H1 (cell line): ENCODE results near the gene CD68. TPM values are rescaled to one million over a fixed set of nuclear protein-coding genes. Genes with fewer than 3 reads are reported as not detected.

Experiments used
- CTCF ChIA-PET: fragments of 300-600 bp; sonication (Branson Sonifier 250); formaldehyde crosslinking; loops from one replicate; lab custom pipeline; 2021; ENCODE audit not compliant: partially characterized antibody; lab: Charles Lee
- POLR2A ChIA-PET: fragments of 300-600 bp; sonication (Branson Sonifier 250); formaldehyde crosslinking; loops from one replicate; lab custom pipeline; 2021; ENCODE audit warnings: inconsistent platforms; ENCODE audit not compliant: partially characterized antibody; lab: Charles Lee
- DNase-seq, 2 experiments: peaks; one replicate each; pipeline versions ENCODE4 v3.0.0 to v3.0.0-alpha.2; 2010 to 2022; ENCODE audit warnings: low spot score in 2 of 2, low read depth in 1 of 2, mixed read lengths in 1 of 2
- FAIRE-seq: peaks from 2 replicates; lab custom pipeline; 2011; peaks lifted over from hg19 to GRCh38; lab: Jason Lieb, UNC
- H2AFZ ChIP-seq: 2 replicates; pipeline ENCODE4 v1.8.1; 2012; ENCODE audit warnings: low read length, inconsistent platforms
- H2AK5ac ChIP-seq: 2 replicates; pipeline ENCODE4 v1.6.1; 2013; ENCODE audit warnings: low read depth, low read length
- H2BK120ac ChIP-seq: replicated peaks from 2 replicates; pipeline ENCODE3; 2013; ENCODE audit warnings: low read depth, low read length, inconsistent platforms
- H2BK12ac ChIP-seq: 2 replicates; pipeline ENCODE4 v1.6.1; 2013; ENCODE audit warnings: low read depth, low read length
- H2BK15ac ChIP-seq: 2 replicates; pipeline ENCODE4 v1.6.1; 2013; ENCODE audit warnings: low read length
- H2BK20ac ChIP-seq: 2 replicates; pipeline ENCODE4 v1.6.1; 2013; ENCODE audit warnings: low read length
- H2BK5ac ChIP-seq: 2 replicates; pipeline ENCODE4 v1.6.1; 2013; ENCODE audit warnings: low read depth, low read length
- H3K14ac ChIP-seq: 2 replicates; pipeline ENCODE4 v1.6.1; 2013; ENCODE audit warnings: inconsistent platforms; ENCODE audit not compliant: insufficient read length
- H3K18ac ChIP-seq: 2 replicates; pipeline ENCODE4 v1.6.1; 2013; ENCODE audit warnings: low read length; ENCODE audit errors: extremely low read depth
- H3K23ac ChIP-seq: 2 replicates; pipeline ENCODE4 v1.6.1; 2013; ENCODE audit warnings: inconsistent platforms; ENCODE audit not compliant: insufficient read length
- H3K23me2 ChIP-seq: 2 replicates; pipeline ENCODE4 v1.6.1; 2013; ENCODE audit warnings: low read depth, low read length
- H3K27ac ChIP-seq: 2 replicates; pipeline ENCODE4 v1.6.1; 2011; ENCODE audit warnings: low read depth, low read length, inconsistent platforms
- H3K27me3 ChIP-seq, 4 experiments: replicated peaks in 1 of 4; 1 replicate in 1 of 4; 2 replicates in 3 of 4; pipeline versions ENCODE4 v1.6.1 to v1.8.1; 2011 to 2013; ENCODE audit warnings: low read length in 3 of 4, mild to moderate bottlenecking in 3 of 4, inconsistent platforms in 2 of 4, mixed read lengths in 2 of 4, moderate library complexity in 1 of 4; ENCODE audit not compliant: control insufficient read depth in 3 of 4, insufficient read depth in 3 of 4; ENCODE audit errors: extremely low read depth in 1 of 4
- H3K36me3 ChIP-seq, 4 experiments: 2 replicates each; pipeline versions ENCODE4 v1.6.1 to v1.8.1; 2011 to 2013; ENCODE audit warnings: mild to moderate bottlenecking in 4 of 4, low read length in 3 of 4, moderate library complexity in 2 of 4, control low read depth in 1 of 4, inconsistent platforms in 1 of 4; ENCODE audit not compliant: insufficient read depth in 4 of 4, control insufficient read depth in 2 of 4
- H3K4ac ChIP-seq: replicated peaks from 2 replicates; pipeline ENCODE3; 2013; ENCODE audit warnings: low read length, low read depth, mixed read lengths, inconsistent platforms; ENCODE audit not compliant: insufficient read length
- H3K4me1 ChIP-seq, 4 experiments: replicated peaks in 1 of 4; 1 replicate in 1 of 4; 2 replicates in 3 of 4; pipeline versions ENCODE4 v1.6.1 to v1.8.1; 2011 to 2013; ENCODE audit warnings: low read length in 3 of 4, inconsistent platforms in 2 of 4, mixed read lengths in 1 of 4; ENCODE audit not compliant: insufficient read depth in 4 of 4, control insufficient read depth in 3 of 4
- H3K4me2 ChIP-seq, 2 experiments: 2 replicates each; pipeline versions ENCODE4 v1.6.1 to v1.8.1; 2011 to 2013; ENCODE audit warnings: low read depth in 2 of 2, low read length in 2 of 2, control low read depth in 1 of 2, inconsistent platforms in 1 of 2, mild to moderate bottlenecking in 1 of 2; ENCODE audit not compliant: insufficient read depth in 1 of 2
- H3K4me3 ChIP-seq, 4 experiments: fragments of 200-600, 300-600 bp in 1 of 4; sonication (generic), shearing (Covaris generic), sonication (Bioruptor Twin) in 1 of 4; 2 replicates each; pipeline versions ENCODE4 v1.5.1 to v1.8.1; 2011 to 2016; ENCODE audit warnings: low read length in 4 of 4, low read depth in 3 of 4, control low read depth in 2 of 4, inconsistent platforms in 2 of 4, mild to moderate bottlenecking in 2 of 4, mixed read lengths in 1 of 4, moderate library complexity in 1 of 4; ENCODE audit not compliant: insufficient read depth in 2 of 4; ENCODE audit errors: extremely low read depth in 1 of 4
- H3K56ac ChIP-seq: replicated peaks from 2 replicates; pipeline ENCODE3; 2013; ENCODE audit warnings: low read depth, mild to moderate bottlenecking, mixed read lengths, low read length, inconsistent platforms; ENCODE audit not compliant: insufficient read length
- H3K79me1 ChIP-seq: 2 replicates; pipeline ENCODE4 v1.6.1; 2013; ENCODE audit warnings: low read depth, low read length, control low read depth
- H3K79me2 ChIP-seq, 2 experiments: 2 replicates each; pipeline versions ENCODE4 v1.6.1 to v1.8.1; 2012 to 2013; ENCODE audit warnings: low read length in 2 of 2, mild to moderate bottlenecking in 2 of 2, inconsistent platforms in 1 of 2; ENCODE audit not compliant: insufficient read depth in 2 of 2, control insufficient read depth in 1 of 2
- H3K9ac ChIP-seq, 4 experiments: replicated peaks in 1 of 4; 1 replicate in 1 of 4; 2 replicates in 3 of 4; pipeline versions ENCODE4 v1.6.1 to v1.8.1; 2011 to 2013; ENCODE audit warnings: low read depth in 3 of 4, low read length in 3 of 4, control low read depth in 2 of 4, mild to moderate bottlenecking in 2 of 4, moderate library complexity in 2 of 4, inconsistent platforms in 1 of 4; ENCODE audit errors: extremely low read depth in 1 of 4
- H3K9me3 ChIP-seq, 2 experiments: 2 replicates each; pipeline versions ENCODE4 v1.6.1 to v1.8.1; 2012 to 2013; ENCODE audit warnings: mild to moderate bottlenecking in 2 of 2, moderate library complexity in 2 of 2, control low read depth in 1 of 2, inconsistent platforms in 1 of 2, low read depth in 1 of 2, low read length in 1 of 2, mixed read lengths in 1 of 2; ENCODE audit not compliant: insufficient read depth in 2 of 2
- H4K20me1 ChIP-seq, 2 experiments: replicated peaks in 1 of 2; 2 replicates each; pipeline versions ENCODE3 to v1.8.1; 2011 to 2013; ENCODE audit warnings: inconsistent platforms in 2 of 2, low read length in 2 of 2, mild to moderate bottlenecking in 1 of 2; ENCODE audit not compliant: insufficient read depth in 2 of 2, control insufficient read depth in 1 of 2
- H4K5ac ChIP-seq: 2 replicates; pipeline ENCODE4 v1.6.1; 2013; ENCODE audit warnings: low read length, low read depth, mixed read lengths, inconsistent platforms; ENCODE audit not compliant: insufficient read length
- H4K8ac ChIP-seq: 2 replicates; pipeline ENCODE4 v1.8.0; 2013; ENCODE audit warnings: mild to moderate bottlenecking, moderate library complexity, low read length, inconsistent platforms; ENCODE audit not compliant: insufficient read depth; ENCODE audit errors: extremely low read depth
- H4K91ac ChIP-seq: replicated peaks from 2 replicates; pipeline ENCODE3; 2013; ENCODE audit warnings: low read length, mixed read lengths, inconsistent platforms; ENCODE audit not compliant: insufficient read length
- KDM5A ChIP-seq: fragments of 200-600 bp; IDR thresholded peaks from 2 replicates; pipeline ENCODE4 v1.7.1; 2012; ENCODE audit warnings: mild to moderate bottlenecking, low read length, inconsistent platforms, mixed read lengths
- TAF7 ChIP-seq: optimal IDR thresholded peaks from 2 replicates; pipeline ENCODE3; 2011; ENCODE audit warnings: low read depth, mild to moderate bottlenecking, inconsistent platforms, low read length, moderate library complexity, borderline replicate concordance
- TCF12 ChIP-seq: IDR thresholded peaks from 2 replicates; pipeline ENCODE4 v1.6.1; 2011; ENCODE audit warnings: low read depth, mild to moderate bottlenecking, low read length
- TEAD4 ChIP-seq: IDR thresholded peaks from 2 replicates; pipeline ENCODE4 v1.6.1; 2012; ENCODE audit warnings: low read depth, low read length, inconsistent platforms, mixed read lengths
- WGBS, 2 experiments: shearing (Covaris generic) in 1 of 2; methylation state at CpG; one replicate each; pipeline versions ENCODE4 v1.1.6 to v1.1.7; 2013 to 2015; ENCODE audit warnings: low lambda C conversion rate in 2 of 2, mixed read lengths in 2 of 2, inconsistent platforms in 1 of 2, low coverage in 1 of 2, missing lambda C conversion rate in 1 of 2; ENCODE audit not compliant: insufficient replicate concordance in 2 of 2, insufficient coverage in 1 of 2, insufficient read length in 1 of 2; ENCODE audit errors: extremely low coverage in 1 of 2, missing lambda C conversion rate in 1 of 2; 5-methylcytosine and 5-hydroxymethylcytosine counted together
- polyA plus RNA-seq, 7 experiments: library from polyadenylated mRNA; depleted of rRNA in 3 of 7; stranded (reverse) in 5 of 7; unstranded in 2 of 7; fragments of >200 nt in 5 of 7; fragments of 200-250 nt in 2 of 7; gene quantifications; 1 replicate in 5 of 7; 2 replicates in 1 of 7; 4 replicates in 1 of 7; pipeline versions ENCODE4 v1.2.1 to v1.2.3, GENCODE V29; 2011 to 2013; ENCODE audit warnings: missing spikeins in 2 of 7, mixed read lengths in 2 of 7
- total RNA-seq: library from RNA; stranded (reverse); fragmentation: NEBNext Ultra II Directional; extraction: Animal tissue kit (Norgen Biotek cat#: 25700); gene quantifications from 2 replicates; pipeline ENCODE4 v1.2.1, GENCODE V29; 2021

Gene CD68
- total and polyA plus RNA-seq, 2 of the 8 experiments (the other 6 are each of a cell fraction or from before 2014, with no cell fraction given): 0.18 TPM; not detected in 1

DNA sequence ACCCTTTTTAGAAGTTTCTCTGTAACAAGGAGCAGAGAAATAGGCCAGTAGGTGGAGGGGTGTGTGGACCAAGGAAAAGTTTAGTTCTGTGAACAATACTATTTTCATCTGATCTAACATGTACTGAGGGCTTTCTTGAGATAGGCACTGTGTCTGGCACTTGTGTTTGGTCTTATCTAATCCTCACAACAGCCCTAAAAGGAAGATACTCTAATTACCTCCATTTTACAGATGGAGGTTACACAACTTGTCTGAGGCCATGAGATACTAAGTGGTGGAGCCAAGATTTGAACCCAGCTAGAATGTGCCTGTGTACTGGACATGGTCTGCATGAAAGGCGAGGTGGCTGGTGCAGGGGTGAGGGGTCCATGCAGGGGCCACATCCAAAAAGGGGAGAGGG is 26.1 kb upstream of the CD68 start:
- no peak for FAIRE-seq
- Histone ChIP-seq H4K91ac (no peak overlapping the region), H3K4me2 (no peak overlapping the region), H3K23ac (no peak overlapping the region), H2AK5ac (no peak overlapping the region), H3K4me3 (no peak overlapping the region), H3K4me1 (peaks cover 5 to 20% (median 15%) of the 10 kb centered on the region in 4 experiments), H2BK20ac (no peak overlapping the region), H4K20me1 (peaks cover 0 to 7% of the 10 kb centered on the region in 2 experiments), H3K56ac (no peak overlapping the region), H3K9me3 (no peaks in the 10 kb centered on the region)
- CTCF ChIA-PET: interaction anchor here (1.3 to 12.7 kb wide), 3 partner anchors 8 to 37 kb away, joined by 3 to 251 read pairs (median 11); no protein-coding TSS in a partner anchor
- no peak for TF ChIP-seq TAF7
- TF ChIP-seq KDM5A: no peak
- no peak for TF ChIP-seq TCF12
- no peak for TF ChIP-seq TEAD4
- TF ChIP-seq, all 59 proteins: peak for 0
- H2AFZ ChIP-seq: no peak overlapping the region
- H3K27ac ChIP-seq: no peak overlapping the region
- H2BK15ac ChIP-seq: no peak overlapping the region
- H2BK12ac ChIP-seq: no peak overlapping the region
- H3K18ac ChIP-seq: no peak overlapping the region
- H3K4ac ChIP-seq: no peak overlapping the region
- no peaks in the 10 kb centered on the region for H3K79me2 ChIP-seq
- no peak for DNase-seq
- no peak overlapping the region for H2BK120ac ChIP-seq
- peaks cover 4% of the 10 kb centered on the region; the same call in 1 of the 2 replicates for H3K23me2 ChIP-seq
- POLR2A ChIA-PET: interaction anchor here (37.5 kb wide), 1 partner anchor 29 kb away, joined by 1144 read pairs; the partner anchor contains the start of genes CD68, MPDU1 and SOX15
- H2BK5ac ChIP-seq: no peak overlapping the region
- peaks cover 0 to 4% (median 2%) of the 10 kb centered on the region in 4 experiments; a peak in 3 of 7 replicates for H3K27me3 ChIP-seq
- no peak overlapping the region for H4K5ac ChIP-seq
- 79% methylated on average over 1 of the region's 1 CpG; no CpG with 5 or more reads in 1 of the 2 experiments for WGBS, 2 experiments
- H4K8ac ChIP-seq: no peak overlapping the region
- H3K14ac ChIP-seq: no peak overlapping the region
- no peak overlapping the region for H3K9ac ChIP-seq
- no peaks in the 10 kb centered on the region for H3K79me1 ChIP-seq
- H3K36me3 ChIP-seq: no peaks in the 10 kb centered on the region
